Nephron progenitor cell (in vitro differentiated cells): ENCODE measurements around the gene PLA2G4D.
A peak's percentile ranks its signal among the peaks of the same experiment; 100 is the strongest.

Source experiments
- DNase-seq: peaks from one replicate; pipeline ENCODE4 v3.0.0; 2021
- H3K27ac Mint-ChIP-seq: 2 replicates; pipeline ENCODE4 v1.8.0; 2021; ENCODE audit warnings: mild to moderate bottlenecking, moderate library complexity, mixed read lengths
- H3K27me3 Mint-ChIP-seq: 2 replicates; pipeline ENCODE4 v1.8.0; 2021; ENCODE audit warnings: mild to moderate bottlenecking, low read depth, mixed read lengths; ENCODE audit not compliant: poor library complexity
- H3K36me3 Mint-ChIP-seq: 2 replicates; pipeline ENCODE4 v1.8.0; 2021; ENCODE audit warnings: low read depth, mixed read lengths
- H3K4me1 Mint-ChIP-seq: 2 replicates; pipeline ENCODE4 v1.8.0; 2021; ENCODE audit warnings: mixed read lengths
- H3K4me3 Mint-ChIP-seq: 2 replicates; pipeline ENCODE4 v1.8.0; 2021; ENCODE audit warnings: mild to moderate bottlenecking, moderate library complexity, mixed read lengths
- H3K9me3 Mint-ChIP-seq: 2 replicates; pipeline ENCODE4 v1.8.0; 2021; ENCODE audit warnings: mild to moderate bottlenecking, moderate library complexity, mixed read lengths
- TF ChIP-seq, protein P1 (sequence below): fragments of 200-600 bp; sonication (generic); IDR thresholded peaks from 2 replicates; pipeline ENCODE4 v1.5.0; 2021; ENCODE audit warnings: antibody characterized with exemption

PLA2G4D gene

DNA sequence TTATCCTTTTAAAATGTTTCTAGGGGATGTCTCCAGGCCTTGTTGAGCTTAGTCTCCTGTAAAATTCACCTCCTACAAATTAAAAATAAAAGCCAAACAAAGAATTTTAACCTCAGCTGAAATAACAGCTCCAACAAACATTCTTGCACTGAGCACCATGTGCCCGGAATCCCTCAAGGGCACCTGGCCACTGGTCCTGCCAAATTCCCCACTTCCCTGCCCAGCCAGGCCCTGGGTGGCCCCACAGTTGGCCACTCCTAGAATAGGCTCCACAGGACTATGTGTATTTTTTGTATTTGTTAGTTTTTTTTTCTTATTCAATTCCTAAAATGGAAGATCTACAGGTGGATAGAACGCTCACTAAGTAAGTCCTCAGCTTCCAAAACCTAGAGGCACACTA lies 40.4 kb downstream of the PLA2G4D start:
- no peak for DNase-seq
- H3K4me3 Mint-ChIP-seq, result no peak overlapping the region

DNA sequence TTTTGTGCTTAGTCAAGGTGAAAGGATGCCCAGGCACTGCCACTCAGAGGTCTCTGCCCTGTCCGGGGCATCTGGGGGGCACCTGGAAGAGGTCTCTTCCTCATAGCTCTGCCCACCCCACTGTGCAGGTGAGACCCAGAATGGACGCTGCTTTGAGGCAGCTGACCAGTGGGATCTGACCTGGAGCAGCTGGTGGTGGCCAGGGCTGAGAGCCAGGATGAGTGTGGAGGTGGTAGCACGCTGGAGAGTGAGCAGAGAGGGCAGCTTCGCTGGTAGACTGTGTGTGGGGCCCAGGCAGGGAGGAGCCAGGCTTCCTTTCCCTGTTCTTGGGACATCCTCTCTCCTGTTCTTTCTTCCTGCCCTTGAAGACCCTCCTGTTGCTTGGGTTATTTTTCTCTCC lies 41.4 kb downstream of the PLA2G4D start:
- Mint-ChIP-seq H3K4me3 (no peak overlapping the region), H3K4me1 (peaks cover 42% of the 10 kb centered on the region), H3K9me3 (no peaks in the 10 kb centered on the region)

More for the DNA sequence above, 40.4 kb downstream of the PLA2G4D start:
- TF ChIP-seq, protein P1, sequence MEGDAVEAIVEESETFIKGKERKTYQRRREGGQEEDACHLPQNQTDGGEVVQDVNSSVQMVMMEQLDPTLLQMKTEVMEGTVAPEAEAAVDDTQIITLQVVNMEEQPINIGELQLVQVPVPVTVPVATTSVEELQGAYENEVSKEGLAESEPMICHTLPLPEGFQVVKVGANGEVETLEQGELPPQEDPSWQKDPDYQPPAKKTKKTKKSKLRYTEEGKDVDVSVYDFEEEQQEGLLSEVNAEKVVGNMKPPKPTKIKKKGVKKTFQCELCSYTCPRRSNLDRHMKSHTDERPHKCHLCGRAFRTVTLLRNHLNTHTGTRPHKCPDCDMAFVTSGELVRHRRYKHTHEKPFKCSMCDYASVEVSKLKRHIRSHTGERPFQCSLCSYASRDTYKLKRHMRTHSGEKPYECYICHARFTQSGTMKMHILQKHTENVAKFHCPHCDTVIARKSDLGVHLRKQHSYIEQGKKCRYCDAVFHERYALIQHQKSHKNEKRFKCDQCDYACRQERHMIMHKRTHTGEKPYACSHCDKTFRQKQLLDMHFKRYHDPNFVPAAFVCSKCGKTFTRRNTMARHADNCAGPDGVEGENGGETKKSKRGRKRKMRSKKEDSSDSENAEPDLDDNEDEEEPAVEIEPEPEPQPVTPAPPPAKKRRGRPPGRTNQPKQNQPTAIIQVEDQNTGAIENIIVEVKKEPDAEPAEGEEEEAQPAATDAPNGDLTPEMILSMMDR, result no peak
- Mint-ChIP-seq H3K36me3 (no peaks in the 10 kb centered on the region), H3K9me3 (no peaks in the 10 kb centered on the region), H3K27ac (no peak overlapping the region), H3K27me3 (peaks cover 54% of the 10 kb centered on the region), H3K4me1 (peaks cover 39% of the 10 kb centered on the region)

DNA sequence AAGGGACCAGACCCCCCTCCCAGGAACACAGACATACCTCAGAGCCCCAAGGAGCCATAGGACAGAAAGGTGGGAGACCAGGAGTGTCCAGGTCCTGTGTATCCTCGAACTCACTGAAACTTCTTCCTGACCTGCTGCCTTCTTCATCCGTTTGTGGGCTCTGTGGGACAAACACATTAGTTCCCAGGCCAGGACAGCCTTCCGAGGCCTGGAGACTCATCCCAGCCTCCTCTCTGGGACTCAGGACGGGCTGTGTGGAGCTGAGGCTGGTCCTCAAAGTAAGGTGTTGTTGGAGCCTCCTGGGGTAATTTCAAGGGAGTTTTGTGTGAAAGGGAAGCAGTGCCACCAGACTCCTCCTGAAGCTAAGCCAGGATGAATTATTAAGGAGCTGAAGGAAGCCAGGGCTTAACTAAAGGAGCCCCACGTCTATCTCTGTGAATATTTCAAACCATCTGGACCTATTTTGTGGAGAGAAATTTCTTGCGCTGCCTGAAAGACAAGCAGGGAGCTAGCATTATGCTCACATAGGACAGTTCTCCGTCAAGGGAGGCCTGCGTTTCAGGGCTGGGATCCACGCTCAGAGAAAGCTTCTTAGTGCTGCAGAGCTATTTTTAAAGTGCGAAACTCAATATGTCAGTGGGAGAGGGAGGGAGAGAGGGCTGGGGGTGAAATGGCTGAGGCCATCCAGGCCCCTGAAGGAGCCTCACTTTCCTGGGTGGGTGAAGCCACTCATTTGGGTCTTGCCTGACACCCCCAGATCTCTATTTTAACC lies 43.7 kb downstream of the PLA2G4D start:
- DNase-seq, result no peak
- TF ChIP-seq, protein P1, result no peak
- peak overlapping the region; percentile 90 for H3K27ac Mint-ChIP-seq
- H3K4me3 Mint-ChIP-seq, result peak overlapping the region; percentile 43
- H3K36me3 Mint-ChIP-seq, result no peaks in the 10 kb centered on the region
- peaks cover 42% of the 10 kb centered on the region for H3K4me1 Mint-ChIP-seq
- H3K9me3 Mint-ChIP-seq, result no peaks in the 10 kb centered on the region
- H3K27me3 Mint-ChIP-seq, result peaks cover 32% of the 10 kb centered on the region

More for the DNA sequence above, 41.4 kb downstream of the PLA2G4D start:
- H3K27ac Mint-ChIP-seq, result no peak overlapping the region
- H3K27me3 Mint-ChIP-seq, result peaks cover 51% of the 10 kb centered on the region
- no peak for DNase-seq
- TF ChIP-seq, protein P1, result no peak
- H3K36me3 Mint-ChIP-seq, result no peaks in the 10 kb centered on the region

DNA sequence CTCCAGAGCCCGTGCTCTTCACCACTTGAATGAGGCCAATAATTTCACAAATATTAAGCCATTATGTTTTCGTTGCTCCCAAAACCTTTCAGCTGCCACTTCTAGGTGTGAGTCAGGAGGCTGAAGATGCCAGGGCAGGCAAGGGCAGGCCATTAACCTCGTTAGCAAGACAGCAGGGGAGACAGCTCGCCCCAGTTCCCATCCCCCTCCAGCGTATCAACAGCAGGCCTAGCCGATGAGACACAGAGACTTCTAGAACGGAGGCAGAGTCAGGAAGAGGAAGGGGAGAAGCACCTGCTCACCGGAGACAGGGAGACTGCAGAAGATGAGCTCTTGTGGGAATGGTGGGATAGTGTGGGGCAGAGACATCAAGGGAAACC lies 45.6 kb downstream of the PLA2G4D start:
- Mint-ChIP-seq H3K4me3 (no peak overlapping the region), H3K36me3 (no peaks in the 10 kb centered on the region), H3K9me3 (no peaks in the 10 kb centered on the region), H3K4me1 (peaks cover 42% of the 10 kb centered on the region), H3K27me3 (peaks cover 15% of the 10 kb centered on the region), H3K27ac (no peak overlapping the region)
- no peak for DNase-seq
- TF ChIP-seq, protein P1, result no peak

DNA sequence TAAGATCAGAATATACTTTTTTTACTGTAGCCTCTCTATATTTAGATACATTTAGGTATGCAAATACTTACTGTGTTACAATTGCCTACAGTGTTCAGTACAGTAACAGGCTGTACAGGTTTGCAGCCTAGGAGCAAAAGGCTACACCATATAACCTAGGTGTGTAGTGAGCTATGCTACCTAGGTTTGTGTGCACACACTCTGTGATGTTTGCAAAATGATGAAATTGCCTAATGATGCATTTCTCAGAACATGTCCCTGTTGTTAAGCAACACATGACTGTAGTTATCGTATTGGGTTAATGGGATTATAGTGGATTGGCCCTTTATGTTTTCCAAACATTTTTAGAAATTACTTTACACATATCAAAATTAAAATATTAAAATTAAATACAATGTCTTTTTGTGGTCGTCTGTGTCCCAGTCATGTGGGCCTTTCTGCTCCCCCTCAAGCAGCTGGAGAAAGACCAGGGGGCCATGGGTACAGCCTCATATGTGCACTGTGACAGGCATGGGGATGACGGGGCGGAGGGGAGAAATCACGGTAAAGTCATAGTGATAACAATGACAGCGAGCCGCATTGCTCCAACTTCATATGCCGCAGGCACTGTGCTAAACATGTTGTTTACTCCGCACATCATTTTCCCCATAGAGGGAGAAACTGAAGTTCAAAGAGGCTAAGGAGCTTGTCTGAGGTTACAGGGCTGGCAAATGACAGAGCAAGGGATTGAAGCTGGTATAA lies 46.1 kb downstream of the PLA2G4D start:
- Mint-ChIP-seq H3K27ac (no peak overlapping the region), H3K27me3 (peaks cover 14% of the 10 kb centered on the region), H3K9me3 (no peaks in the 10 kb centered on the region), H3K36me3 (no peaks in the 10 kb centered on the region), H3K4me1 (peaks cover 39% of the 10 kb centered on the region), H3K4me3 (no peak overlapping the region)
- no peak for DNase-seq
- TF ChIP-seq, protein P1, result no peak
